Stimulated activated CD4-positive, alpha-beta T cell treated with anti-CD3 and anti-CD28 coated beads, Interleukin-15, amount 100 ng/mL, for 24 hours (primary cell): Measurements from ENCODE around the gene HBZ.
"Not testable (repeated sequence)": the region's sequence is repeated elsewhere in the genome, so short reads cannot be mapped to it uniquely, and the experiment has no call there.

Experiments
- DNase-seq: peaks from one replicate; pipeline ENCODE4 v3.0.0-alpha.2; 2020

The HBZ gene

DNA sequence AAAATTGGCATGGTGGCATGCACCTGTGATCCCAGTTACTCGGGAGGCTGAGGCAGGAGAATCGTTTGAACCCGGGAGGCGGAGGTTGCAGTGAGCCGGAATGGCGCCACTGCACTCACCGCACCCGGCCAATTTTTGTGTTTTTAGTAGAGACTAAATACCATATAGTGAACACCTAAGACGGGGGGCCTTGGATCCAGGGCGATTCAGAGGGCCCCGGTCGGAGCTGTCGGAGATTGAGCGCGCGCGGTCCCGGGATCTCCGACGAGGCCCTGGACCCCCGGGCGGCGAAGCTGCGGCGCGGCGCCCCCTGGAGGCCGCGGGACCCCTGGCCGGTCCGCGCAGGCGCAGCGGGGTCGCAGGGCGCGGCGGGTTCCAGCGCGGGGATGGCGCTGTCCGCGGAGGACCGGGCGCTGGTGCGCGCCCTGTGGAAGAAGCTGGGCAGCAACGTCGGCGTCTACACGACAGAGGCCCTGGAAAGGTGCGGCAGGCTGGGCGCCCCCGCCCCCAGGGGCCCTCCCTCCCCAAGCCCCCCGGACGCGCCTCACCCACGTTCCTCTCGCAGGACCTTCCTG, 27.7 kb downstream of the HBZ start, which contains the start of gene HBQ1:
Gene HBQ1, plus strand, starts transcription at position 359 of the 575 bp plus-strand sequence. Its CDS starts 28 bp downstream, at position 387.
- DNase-seq: peak; percentile 53

DNA sequence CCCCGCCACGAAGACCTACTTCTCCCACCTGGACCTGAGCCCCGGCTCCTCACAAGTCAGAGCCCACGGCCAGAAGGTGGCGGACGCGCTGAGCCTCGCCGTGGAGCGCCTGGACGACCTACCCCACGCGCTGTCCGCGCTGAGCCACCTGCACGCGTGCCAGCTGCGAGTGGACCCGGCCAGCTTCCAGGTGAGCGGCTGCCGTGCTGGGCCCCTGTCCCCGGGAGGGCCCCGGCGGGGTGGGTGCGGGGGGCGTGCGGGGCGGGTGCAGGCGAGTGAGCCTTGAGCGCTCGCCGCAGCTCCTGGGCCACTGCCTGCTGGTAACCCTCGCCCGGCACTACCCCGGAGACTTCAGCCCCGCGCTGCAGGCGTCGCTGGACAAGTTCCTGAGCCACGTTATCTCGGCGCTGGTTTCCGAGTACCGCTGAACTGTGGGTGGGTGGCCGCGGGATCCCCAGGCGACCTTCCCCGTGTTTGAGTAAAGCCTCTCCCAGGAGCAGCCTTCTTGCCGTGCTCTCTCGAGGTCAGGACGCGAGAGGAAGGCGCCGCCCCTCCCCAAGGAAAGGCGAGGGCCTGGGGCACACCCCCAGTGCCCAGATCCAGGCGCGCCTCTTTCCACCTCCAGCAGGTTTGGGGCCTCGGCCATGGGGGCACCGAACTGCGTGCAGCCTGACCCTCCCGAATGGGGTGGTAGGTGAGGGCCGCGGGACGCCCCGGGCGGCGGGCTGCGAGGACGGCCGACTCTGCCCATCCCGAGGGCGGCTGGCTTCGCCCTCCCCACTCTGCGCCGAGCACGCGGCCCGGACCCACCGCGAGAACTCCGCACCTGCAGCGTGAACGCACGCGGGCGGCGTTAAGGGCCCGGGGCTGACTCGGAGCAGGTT, 28.5 kb downstream of the HBZ start:
- DNase-seq: peak; percentile 89

DNA sequence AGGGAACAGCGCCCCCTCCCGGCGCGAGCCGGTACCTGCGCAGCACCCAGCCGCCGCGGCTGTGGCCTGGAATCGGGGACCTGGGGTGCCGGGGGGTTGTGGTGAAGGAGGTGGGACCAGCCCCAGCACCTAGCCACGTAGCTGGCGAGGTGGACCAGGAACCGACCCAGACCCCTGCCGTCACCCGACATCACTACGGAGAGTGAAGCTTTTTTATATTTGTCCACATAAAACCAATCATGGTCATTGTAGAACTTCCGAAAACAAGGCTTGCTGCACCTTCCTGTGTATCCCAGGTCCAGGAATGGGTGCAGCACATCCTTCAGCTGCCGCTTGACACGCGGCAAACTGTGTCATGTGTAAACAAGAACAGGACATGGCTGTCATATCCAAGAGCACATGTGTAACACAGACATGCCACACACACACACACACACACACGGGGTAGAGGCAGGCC, 29.1 kb downstream of the HBZ start:
- DNase-seq: no peak

- DNase-seq: no peak
Observed at GRCh38 chr16:183005-183404, 30.6 kb downstream of the HBZ start.

DNA sequence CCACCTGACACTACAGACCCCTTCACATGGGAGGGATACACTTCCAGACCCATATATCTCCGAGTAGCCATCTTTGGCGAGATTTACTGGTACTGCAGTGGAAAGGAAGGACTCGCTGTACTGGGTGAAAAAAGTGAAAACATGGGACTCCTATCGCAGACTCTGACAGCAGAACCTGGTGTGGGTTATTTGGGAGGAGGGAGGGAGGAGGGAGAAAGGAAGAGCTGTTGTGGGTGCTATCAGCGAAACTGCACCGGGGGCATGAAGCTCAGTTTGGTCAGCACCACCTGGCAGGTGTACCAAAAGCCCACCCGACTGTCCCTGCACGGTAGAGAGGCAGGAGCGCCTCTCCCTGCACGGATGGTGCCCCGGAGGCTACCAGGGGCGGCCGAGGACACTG, 32.8 kb downstream of the HBZ start:
- DNase-seq: no peak

DNA sequence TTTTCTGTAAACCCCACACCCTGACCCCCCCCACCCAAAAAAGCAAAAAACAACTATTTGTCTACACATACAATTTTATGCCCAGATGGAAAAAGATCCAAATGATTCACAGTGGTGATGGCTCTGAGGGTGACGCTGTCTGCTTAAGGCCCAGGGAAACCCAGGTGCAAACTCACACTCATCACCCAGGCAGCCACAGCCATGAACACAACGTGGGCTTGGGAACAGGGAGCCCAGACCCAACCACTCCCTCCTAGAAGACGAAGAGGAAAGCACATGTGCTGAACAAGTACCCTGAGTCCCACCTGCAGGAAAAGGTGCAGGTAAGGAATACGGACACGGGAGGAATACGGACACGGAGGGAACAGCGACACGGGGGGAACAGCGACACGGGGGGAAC, 33.2 kb downstream of the HBZ start:
- no peak for DNase-seq

- no peak for DNase-seq
Observed at GRCh38 chr16:187330-187729, 34.9 kb downstream of the HBZ start.

GRCh38 chr16:188674-189073, 36.2 kb downstream of the HBZ start:
- peak; percentile 35 for DNase-seq

GRCh38 chr16:189604-190186, 37.3 kb downstream of the HBZ start:
- no peak for DNase-seq

DNA sequence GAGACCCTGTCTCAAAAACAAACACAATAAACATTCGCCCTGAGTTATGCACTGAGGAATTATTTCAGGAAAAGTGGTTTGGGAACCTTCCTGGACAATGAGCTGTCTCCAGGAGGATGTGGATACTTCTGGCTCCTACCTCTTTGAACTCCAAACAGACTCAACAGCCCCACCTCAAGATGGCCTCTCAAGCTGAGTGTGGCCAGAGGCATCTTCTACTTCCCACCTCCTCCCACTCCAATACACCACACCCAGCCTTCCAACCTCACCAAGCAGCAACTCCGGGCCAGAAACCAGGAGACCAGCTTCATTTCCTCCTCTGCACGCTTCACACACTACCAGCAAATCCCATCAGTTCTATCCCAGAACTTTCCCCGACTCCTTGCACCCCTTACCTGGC, 39.4 kb downstream of the HBZ start:
- no peak for DNase-seq

DNA sequence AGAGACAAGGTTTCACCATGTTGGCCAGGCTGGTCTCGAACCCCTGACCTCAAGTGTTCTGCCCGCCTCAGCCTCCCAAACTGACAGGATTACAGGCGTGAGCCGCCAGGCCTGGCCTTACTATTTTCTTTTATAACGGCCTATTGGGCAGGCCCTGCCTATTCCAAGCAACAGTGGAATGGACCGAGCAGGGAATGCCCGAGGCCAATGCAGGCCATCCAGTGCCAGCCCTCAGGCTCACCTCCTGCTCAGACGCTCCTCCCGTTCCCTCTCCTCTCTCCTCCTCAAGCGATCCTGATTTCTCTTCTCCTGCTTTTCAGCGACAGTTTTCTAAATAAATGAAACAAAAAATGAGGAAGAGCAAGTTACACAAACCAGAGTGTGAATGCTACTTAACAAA, 40.2 kb downstream of the HBZ start:
- DNase-seq: no peak

GRCh38 chr16:193441-193840, 41.0 kb downstream of the HBZ start:
- DNase-seq: no peak

GRCh38 chr16:194516-194915, 42.1 kb downstream of the HBZ start:
- no peak for DNase-seq

- DNase-seq: no peak
Observed at GRCh38 chr16:200388-200787, 47.9 kb downstream of the HBZ start.

- DNase-seq: no peak
Observed at GRCh38 chr16:203246-203645, 50.8 kb downstream of the HBZ start.

- not testable (repeated sequence) for DNase-seq
Observed at GRCh38 chr16:204046-204445, 51.6 kb downstream of the HBZ start.
